GM12878 (cell line): ENCODE measurements around the gene SIPA1. TPM values are rescaled to one million over a fixed set of nuclear protein-coding genes. Genes with fewer than 3 reads are reported as not detected.

Experiments used
- EZH2 ChIP-seq: IDR thresholded peaks from 2 replicates; pipeline ENCODE4 v1.6.1; 2012; ENCODE audit warnings: low read depth, mild to moderate bottlenecking, control low read depth, inconsistent platforms, low read length, borderline replicate concordance; ENCODE audit not compliant: control insufficient read depth
- NR2F1 ChIP-seq: fragments of 450-650 bp; conservative IDR thresholded peaks from 2 replicates; pipeline ENCODE4 v1.6.1; 2017; ENCODE audit warnings: mild to moderate bottlenecking
- PAX8 ChIP-seq: fragments of 450-650 bp; IDR thresholded peaks from 2 replicates; pipeline ENCODE4 v1.6.1; 2017; ENCODE audit warnings: mild to moderate bottlenecking, moderate library complexity
- POLR2AphosphoS5 ChIP-seq: IDR thresholded peaks from 2 replicates; pipeline ENCODE4 v1.6.1; 2011; ENCODE audit warnings: mild to moderate bottlenecking, low read length, inconsistent platforms
- RAD51 ChIP-seq: fragments of 450-650 bp; IDR thresholded peaks from 2 replicates; pipeline ENCODE4 v1.6.1; 2016; ENCODE audit warnings: moderate library complexity, mild to moderate bottlenecking, inconsistent platforms
- RBBP5 ChIP-seq: fragments of 200-600 bp; sonication (generic); conservative IDR thresholded peaks from 2 replicates; pipeline ENCODE4 v1.6.1; 2016
- SMARCA5 ChIP-seq: fragments of 450-650 bp; IDR thresholded peaks from 2 replicates; pipeline ENCODE4 v1.6.1; 2017; ENCODE audit warnings: mild to moderate bottlenecking
- STAT1 ChIP-seq: fragments of 450-650 bp; conservative IDR thresholded peaks from 2 replicates; pipeline ENCODE4 v1.6.1; 2014; ENCODE audit warnings: antibody characterized with exemption, mild to moderate bottlenecking
- TAF1 ChIP-seq: IDR thresholded peaks from 2 replicates; pipeline ENCODE4 v1.6.1; 2011; ENCODE audit warnings: mild to moderate bottlenecking, low read depth, low read length, borderline replicate concordance
- TCF12 ChIP-seq: IDR thresholded peaks from 2 replicates; pipeline ENCODE4 v1.6.1; 2011; ENCODE audit warnings: low read depth, mild to moderate bottlenecking, low read length
- polyA plus RNA-seq, 11 experiments: library from polyadenylated mRNA; depleted of rRNA in 4 of 11; unstranded in 6 of 11; stranded (reverse) in 5 of 11; fragments of >200 nt; fragmentation: Nextera tagmentation in 4 of 11; fragmentation: Illumina TruSeq in 1 of 11; extraction: Ambion mirVana in 4 of 11; extraction: Trizol in 1 of 11; gene quantifications; 1 replicate in 1 of 11; 2 replicates in 10 of 11; pipeline versions ENCODE4 v1.2.1 to v1.2.3, GENCODE V29; 2011 to 2016; ENCODE audit warnings: inconsistent platforms in 2 of 11, missing spikeins in 2 of 11, low read depth in 1 of 11
- total RNA-seq, 4 experiments: library from RNA; depleted of rRNA in 3 of 4; stranded (reverse); fragments of >200 nt in 3 of 4; fragmentation: Illumina TruSeq in 1 of 4; extraction: Trizol in 1 of 4; gene quantifications; 2 replicates each; pipeline versions ENCODE4 v1.2.1 to v1.2.3, GENCODE V29; 2013 to 2021
- TF ChIP-seq, protein P1 (sequence below), 3 experiments: IDR thresholded peaks in 2 of 3; conservative IDR thresholded peaks in 1 of 3; 2 replicates each; pipeline ENCODE4 v1.5.1; 2011; ENCODE audit warnings: low read depth in 3 of 3, low read length in 3 of 3, mild to moderate bottlenecking in 3 of 3, control low read depth in 2 of 3, moderate library complexity in 2 of 3, inconsistent platforms in 1 of 3, mixed read lengths in 1 of 3; ENCODE audit not compliant: control insufficient read depth in 2 of 3, insufficient read depth in 1 of 3; ENCODE audit errors: extremely low read depth in 1 of 3
- TF ChIP-seq, protein P2 (sequence below): fragments of 450-650 bp; IDR thresholded peaks from 2 replicates; pipeline ENCODE4 v1.6.1; 2018; ENCODE audit warnings: mild to moderate bottlenecking, low read depth, moderate library complexity; ENCODE audit not compliant: partially characterized antibody
- TF ChIP-seq, protein P3 (sequence below): IDR thresholded peaks from 2 replicates; pipeline ENCODE4 v1.6.1; 2011; ENCODE audit warnings: borderline replicate concordance, low read depth, mild to moderate bottlenecking, moderate library complexity, low read length; ENCODE audit not compliant: insufficient read depth, poor library complexity, severe bottlenecking
- TF ChIP-seq, protein P4 (sequence below): fragments of 450-650 bp; IDR thresholded peaks from 2 replicates; pipeline ENCODE4 v1.6.1; 2017; ENCODE audit warnings: mild to moderate bottlenecking, moderate library complexity
- TF ChIP-seq, protein P5 (sequence below): fragments of 450-650 bp; IDR thresholded peaks from 2 replicates; pipeline ENCODE4 v1.6.1; 2017; ENCODE audit warnings: antibody characterized with exemption, mild to moderate bottlenecking, moderate library complexity

SIPA1 gene
- total and polyA plus RNA-seq, 10 of the 15 experiments (the other 5 are each of a cell fraction or from before 2014, with no cell fraction given) = 1.0 to 139 (median 33.4) TPM

DNA sequence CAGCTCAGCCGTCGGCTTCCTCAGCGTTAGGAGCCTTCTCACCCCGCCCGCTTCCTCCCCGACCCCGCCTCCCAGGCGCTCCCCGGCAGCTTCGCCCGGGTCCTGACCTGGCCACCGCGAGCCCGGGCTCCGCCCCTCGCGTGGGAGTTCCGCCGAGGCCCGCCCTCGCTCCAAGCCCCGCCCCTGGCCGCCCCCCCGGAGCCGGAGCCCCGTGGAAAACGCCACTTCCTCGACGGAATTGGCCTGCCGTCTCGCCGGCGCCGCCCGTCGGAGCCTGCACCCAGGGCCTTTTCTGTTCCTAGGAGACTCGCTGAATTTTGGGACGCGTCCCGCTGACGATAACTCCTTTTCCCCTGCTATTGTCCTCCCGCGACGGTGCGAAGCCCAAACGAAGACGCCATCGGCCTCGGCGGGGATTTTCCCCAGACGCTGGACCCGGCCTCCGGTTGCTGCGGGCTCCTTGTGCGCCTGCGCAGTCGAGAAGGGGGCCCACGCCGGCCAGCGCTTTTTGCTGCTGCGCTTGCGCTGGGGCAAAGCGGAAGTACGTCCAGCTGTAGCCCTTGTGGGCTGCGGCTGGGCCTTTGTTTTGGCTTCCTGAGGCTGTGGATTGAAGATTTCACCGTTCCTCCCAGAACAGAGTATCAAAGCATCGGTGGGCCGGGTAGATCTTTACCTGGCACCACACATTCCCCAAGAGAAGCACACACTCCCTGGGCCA lies 14.8 kb downstream of the SIPA1 start (continued):
- TF ChIP-seq TAF1 (peak; percentile 68), TCF12 (peak; percentile 46; the same call in 1 of the 2 replicates), PAX8 (no peak), NR2F1 (peak; percentile 93), RBBP5 (no peak), RAD51 (no peak), STAT1 (no peak), POLR2AphosphoS5 (peak; percentile 83), EZH2 (no peak), SMARCA5 (0 out of 2 replicates have a peak, but pooled peaks have one; percentile 26)
- TF ChIP-seq, protein P1, sequence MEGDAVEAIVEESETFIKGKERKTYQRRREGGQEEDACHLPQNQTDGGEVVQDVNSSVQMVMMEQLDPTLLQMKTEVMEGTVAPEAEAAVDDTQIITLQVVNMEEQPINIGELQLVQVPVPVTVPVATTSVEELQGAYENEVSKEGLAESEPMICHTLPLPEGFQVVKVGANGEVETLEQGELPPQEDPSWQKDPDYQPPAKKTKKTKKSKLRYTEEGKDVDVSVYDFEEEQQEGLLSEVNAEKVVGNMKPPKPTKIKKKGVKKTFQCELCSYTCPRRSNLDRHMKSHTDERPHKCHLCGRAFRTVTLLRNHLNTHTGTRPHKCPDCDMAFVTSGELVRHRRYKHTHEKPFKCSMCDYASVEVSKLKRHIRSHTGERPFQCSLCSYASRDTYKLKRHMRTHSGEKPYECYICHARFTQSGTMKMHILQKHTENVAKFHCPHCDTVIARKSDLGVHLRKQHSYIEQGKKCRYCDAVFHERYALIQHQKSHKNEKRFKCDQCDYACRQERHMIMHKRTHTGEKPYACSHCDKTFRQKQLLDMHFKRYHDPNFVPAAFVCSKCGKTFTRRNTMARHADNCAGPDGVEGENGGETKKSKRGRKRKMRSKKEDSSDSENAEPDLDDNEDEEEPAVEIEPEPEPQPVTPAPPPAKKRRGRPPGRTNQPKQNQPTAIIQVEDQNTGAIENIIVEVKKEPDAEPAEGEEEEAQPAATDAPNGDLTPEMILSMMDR (IDR thresholded peaks at IDR 0.05 in 2 of 3, conservative IDR thresholded peaks at IDR 0.05 in 1 of 3; ENCODE audit: control insufficient read depth in 2 of 3, extremely low read depth in 1 of 3, insufficient read depth in 1 of 3, low read depth in 3 of 3, low read length in 3 of 3) = 0 out of 6 replicates have a peak, but pooled peaks of 1 of the 3 experiments have one; percentile 11
- TF ChIP-seq, protein P2, sequence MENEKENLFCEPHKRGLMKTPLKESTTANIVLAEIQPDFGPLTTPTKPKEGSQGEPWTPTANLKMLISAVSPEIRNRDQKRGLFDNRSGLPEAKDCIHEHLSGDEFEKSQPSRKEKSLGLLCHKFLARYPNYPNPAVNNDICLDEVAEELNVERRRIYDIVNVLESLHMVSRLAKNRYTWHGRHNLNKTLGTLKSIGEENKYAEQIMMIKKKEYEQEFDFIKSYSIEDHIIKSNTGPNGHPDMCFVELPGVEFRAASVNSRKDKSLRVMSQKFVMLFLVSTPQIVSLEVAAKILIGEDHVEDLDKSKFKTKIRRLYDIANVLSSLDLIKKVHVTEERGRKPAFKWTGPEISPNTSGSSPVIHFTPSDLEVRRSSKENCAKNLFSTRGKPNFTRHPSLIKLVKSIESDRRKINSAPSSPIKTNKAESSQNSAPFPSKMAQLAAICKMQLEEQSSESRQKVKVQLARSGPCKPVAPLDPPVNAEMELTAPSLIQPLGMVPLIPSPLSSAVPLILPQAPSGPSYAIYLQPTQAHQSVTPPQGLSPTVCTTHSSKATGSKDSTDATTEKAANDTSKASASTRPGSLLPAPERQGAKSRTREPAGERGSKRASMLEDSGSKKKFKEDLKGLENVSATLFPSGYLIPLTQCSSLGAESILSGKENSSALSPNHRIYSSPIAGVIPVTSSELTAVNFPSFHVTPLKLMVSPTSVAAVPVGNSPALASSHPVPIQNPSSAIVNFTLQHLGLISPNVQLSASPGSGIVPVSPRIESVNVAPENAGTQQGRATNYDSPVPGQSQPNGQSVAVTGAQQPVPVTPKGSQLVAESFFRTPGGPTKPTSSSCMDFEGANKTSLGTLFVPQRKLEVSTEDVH = peak; percentile 35
- TF ChIP-seq, protein P3, sequence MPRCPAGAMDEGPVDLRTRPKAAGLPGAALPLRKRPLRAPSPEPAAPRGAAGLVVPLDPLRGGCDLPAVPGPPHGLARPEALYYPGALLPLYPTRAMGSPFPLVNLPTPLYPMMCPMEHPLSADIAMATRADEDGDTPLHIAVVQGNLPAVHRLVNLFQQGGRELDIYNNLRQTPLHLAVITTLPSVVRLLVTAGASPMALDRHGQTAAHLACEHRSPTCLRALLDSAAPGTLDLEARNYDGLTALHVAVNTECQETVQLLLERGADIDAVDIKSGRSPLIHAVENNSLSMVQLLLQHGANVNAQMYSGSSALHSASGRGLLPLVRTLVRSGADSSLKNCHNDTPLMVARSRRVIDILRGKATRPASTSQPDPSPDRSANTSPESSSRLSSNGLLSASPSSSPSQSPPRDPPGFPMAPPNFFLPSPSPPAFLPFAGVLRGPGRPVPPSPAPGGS = peak; percentile 58
- TF ChIP-seq, protein P4, sequence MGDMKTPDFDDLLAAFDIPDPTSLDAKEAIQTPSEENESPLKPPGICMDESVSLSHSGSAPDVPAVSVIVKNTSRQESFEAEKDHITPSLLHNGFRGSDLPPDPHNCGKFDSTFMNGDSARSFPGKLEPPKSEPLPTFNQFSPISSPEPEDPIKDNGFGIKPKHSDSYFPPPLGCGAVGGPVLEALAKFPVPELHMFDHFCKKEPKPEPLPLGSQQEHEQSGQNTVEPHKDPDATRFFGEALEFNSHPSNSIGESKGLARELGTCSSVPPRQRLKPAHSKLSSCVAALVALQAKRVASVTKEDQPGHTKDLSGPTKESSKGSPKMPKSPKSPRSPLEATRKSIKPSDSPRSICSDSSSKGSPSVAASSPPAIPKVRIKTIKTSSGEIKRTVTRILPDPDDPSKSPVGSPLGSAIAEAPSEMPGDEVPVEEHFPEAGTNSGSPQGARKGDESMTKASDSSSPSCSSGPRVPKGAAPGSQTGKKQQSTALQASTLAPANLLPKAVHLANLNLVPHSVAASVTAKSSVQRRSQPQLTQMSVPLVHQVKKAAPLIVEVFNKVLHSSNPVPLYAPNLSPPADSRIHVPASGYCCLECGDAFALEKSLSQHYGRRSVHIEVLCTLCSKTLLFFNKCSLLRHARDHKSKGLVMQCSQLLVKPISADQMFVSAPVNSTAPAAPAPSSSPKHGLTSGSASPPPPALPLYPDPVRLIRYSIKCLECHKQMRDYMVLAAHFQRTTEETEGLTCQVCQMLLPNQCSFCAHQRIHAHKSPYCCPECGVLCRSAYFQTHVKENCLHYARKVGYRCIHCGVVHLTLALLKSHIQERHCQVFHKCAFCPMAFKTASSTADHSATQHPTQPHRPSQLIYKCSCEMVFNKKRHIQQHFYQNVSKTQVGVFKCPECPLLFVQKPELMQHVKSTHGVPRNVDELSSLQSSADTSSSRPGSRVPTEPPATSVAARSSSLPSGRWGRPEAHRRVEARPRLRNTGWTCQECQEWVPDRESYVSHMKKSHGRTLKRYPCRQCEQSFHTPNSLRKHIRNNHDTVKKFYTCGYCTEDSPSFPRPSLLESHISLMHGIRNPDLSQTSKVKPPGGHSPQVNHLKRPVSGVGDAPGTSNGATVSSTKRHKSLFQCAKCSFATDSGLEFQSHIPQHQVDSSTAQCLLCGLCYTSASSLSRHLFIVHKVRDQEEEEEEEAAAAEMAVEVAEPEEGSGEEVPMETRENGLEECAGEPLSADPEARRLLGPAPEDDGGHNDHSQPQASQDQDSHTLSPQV = no peak
- TF ChIP-seq, protein P5, sequence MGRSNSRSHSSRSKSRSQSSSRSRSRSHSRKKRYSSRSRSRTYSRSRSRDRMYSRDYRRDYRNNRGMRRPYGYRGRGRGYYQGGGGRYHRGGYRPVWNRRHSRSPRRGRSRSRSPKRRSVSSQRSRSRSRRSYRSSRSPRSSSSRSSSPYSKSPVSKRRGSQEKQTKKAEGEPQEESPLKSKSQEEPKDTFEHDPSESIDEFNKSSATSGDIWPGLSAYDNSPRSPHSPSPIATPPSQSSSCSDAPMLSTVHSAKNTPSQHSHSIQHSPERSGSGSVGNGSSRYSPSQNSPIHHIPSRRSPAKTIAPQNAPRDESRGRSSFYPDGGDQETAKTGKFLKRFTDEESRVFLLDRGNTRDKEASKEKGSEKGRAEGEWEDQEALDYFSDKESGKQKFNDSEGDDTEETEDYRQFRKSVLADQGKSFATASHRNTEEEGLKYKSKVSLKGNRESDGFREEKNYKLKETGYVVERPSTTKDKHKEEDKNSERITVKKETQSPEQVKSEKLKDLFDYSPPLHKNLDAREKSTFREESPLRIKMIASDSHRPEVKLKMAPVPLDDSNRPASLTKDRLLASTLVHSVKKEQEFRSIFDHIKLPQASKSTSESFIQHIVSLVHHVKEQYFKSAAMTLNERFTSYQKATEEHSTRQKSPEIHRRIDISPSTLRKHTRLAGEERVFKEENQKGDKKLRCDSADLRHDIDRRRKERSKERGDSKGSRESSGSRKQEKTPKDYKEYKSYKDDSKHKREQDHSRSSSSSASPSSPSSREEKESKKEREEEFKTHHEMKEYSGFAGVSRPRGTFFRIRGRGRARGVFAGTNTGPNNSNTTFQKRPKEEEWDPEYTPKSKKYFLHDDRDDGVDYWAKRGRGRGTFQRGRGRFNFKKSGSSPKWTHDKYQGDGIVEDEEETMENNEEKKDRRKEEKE = no peak
